Spleen (tissue), 7 donors: Measurements from ENCODE around the gene E2F7.

ENCODE experiments used
- POLR2A ChIP-seq, 3 donors: fragments of 450-650 bp; IDR thresholded peaks; one replicate each; pipeline ENCODE4 v1.5.1; 2017; ENCODE audit warnings: antibody characterized with exemption in 3 of 3, mild to moderate bottlenecking in 1 of 3
- TF ChIP-seq, protein P1 (sequence below), 11 experiments: fragments of 200-600 bp in 7 of 11; fragments of 450-650 bp in 4 of 11; sonication (generic) in 4 of 11; IDR thresholded peaks in 8 of 11; conservative IDR thresholded peaks in 3 of 11; 1 replicate in 7 of 11; 2 replicates in 4 of 11; pipeline versions ENCODE4 v1.4.0 to v1.8.0; 2016 to 2021; ENCODE audit warnings: antibody characterized with exemption in 11 of 11, inconsistent platforms in 4 of 11, mild to moderate bottlenecking in 1 of 11
- donor health status: DM: no; HTN: no; CAD: no; lungs with moderate emphysema.
- donor health status: DM: no; HTN: no; CAD: no.
- donor health status: DM: no; HTN: no; CAD: no.

DNA sequence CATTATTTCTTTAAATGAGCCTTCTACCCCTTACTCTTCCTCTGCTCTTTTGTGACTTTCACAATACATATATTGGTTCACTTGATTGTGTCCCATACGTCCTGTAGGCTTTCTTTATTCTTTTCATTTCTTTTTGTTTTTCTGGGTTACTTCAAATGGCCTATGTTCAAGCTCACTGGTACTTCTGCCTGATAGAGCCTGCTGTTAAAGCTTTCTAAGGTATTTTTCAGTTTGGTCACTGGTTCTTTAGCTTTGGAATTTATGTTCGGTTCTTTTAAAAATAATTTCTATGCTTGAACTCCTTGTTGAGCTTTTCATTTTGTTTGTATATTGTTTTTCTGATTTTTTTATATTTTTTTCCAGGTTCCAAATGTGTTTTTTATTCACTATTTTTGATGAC, 81.9 kb downstream of the E2F7 start:
- no peak for TF ChIP-seq POLR2A (IDR thresholded peaks at IDR 0.05)
- TF ChIP-seq, protein P1, sequence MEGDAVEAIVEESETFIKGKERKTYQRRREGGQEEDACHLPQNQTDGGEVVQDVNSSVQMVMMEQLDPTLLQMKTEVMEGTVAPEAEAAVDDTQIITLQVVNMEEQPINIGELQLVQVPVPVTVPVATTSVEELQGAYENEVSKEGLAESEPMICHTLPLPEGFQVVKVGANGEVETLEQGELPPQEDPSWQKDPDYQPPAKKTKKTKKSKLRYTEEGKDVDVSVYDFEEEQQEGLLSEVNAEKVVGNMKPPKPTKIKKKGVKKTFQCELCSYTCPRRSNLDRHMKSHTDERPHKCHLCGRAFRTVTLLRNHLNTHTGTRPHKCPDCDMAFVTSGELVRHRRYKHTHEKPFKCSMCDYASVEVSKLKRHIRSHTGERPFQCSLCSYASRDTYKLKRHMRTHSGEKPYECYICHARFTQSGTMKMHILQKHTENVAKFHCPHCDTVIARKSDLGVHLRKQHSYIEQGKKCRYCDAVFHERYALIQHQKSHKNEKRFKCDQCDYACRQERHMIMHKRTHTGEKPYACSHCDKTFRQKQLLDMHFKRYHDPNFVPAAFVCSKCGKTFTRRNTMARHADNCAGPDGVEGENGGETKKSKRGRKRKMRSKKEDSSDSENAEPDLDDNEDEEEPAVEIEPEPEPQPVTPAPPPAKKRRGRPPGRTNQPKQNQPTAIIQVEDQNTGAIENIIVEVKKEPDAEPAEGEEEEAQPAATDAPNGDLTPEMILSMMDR (IDR thresholded peaks at IDR 0.05 in 8 of 11, conservative IDR thresholded peaks at IDR 0.05 in 3 of 11): no peak
